Kidney glomerular epithelial cell (primary cell): ENCODE results near the gene QDPR.
"Not testable (repeated sequence)": the region's sequence is repeated elsewhere in the genome, so short reads cannot be mapped to it uniquely, and the experiment has no call there.

ENCODE experiments used
- DNase-seq: peaks from one replicate; lab custom pipeline; 2025; lab: John Stamatoyannopoulos, UW

Gene QDPR

DNA sequence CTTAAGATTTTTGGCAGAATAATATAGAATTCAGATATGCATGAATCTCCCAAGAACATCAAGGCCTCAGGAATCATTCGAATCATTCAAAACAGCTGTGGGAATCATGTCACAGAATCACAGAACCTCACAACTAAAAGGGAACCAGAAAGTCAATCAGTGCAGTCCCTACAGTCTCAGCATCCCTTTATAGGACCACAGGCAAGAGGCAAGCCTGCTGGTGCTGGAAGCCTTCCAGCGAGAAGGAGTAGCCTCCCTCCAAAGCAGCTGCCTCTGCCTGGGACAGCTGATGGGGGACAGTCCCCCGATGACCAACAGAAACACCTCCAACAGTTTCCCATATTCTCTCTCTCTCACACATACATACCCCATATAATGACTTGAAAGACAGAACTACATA is 20.7 kb downstream of the QDPR start:
- no peak for DNase-seq

DNA sequence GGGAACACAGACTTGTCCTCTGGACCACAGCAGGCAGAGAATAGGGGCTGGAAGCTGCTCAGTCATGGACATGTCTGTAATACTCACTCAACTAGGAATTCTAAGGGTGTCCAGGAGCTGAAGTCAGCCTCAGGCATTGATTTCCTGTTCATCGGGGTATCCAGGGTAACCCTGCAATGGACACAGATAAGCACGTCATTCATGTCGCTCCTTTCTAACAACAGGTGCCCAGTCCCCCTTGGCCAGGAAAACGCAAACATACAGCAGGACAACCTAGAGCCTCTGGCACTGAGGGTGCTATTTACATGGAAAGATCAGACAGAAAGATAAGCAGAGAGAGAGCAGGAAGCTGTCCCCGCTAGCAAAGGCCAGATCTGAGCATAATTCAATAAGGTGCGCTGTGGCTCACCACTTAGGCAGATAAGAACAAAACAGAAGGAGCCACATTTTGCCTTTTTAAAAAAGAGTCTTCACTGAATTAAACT is 21.3 kb downstream of the QDPR start:
- no peak for DNase-seq

DNA sequence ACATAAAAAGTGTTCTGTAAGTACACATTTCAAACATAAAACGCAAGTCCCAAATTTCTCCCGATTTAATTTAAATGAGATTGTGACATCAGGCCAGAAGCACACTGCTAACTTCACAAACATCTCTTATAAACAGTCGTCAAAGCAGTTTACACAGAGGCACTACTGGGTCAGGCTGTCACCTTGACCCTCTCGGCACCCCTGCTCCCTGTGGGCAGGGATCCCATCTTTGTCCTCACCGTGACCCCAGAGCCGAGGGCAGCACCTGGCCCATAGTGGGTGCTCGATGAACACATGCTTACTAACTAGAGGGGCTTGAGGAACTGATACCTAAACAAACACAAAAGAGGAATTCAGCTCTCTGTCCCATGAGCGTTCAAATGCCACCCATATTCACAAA is 22.2 kb downstream of the QDPR start:
- DNase-seq: no peak

DNA sequence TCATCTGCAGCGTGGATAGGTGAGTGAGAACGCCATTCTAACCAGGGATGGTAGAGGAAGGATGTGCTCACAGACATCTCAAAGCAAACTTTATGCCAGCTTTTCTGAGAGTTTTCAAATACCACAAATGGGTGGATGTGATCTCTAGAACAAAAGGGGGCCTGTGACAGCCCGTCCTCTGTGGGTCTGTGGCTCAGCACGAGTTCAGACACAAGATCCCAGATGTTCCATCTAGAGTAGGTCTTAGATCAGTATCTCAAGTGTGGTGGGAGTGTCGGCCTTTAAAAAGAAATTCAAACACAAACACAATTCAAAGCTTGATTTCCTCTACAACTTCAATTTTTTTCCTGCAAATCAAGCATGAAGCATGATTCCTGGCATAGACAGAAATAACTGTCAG is 22.8 kb downstream of the QDPR start:
- DNase-seq: no peak

DNA sequence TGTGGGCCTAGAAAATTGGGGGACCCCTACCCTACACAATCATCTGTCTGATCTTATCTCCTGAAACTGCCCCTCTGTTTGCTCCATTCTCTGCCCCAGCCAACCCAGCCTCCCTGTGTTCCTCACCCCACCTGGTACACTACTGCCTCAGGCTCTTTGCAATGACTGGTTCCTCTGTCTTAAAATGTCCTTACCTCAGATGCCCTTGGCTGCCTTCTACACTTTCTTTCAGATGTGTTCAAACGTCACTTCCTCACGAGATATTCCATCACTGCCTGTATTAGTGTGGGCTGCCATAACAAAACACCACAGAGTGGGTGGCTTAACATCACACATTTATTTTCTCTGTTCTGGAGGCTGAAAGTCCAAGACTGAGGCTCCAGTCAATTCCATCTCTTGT is 29.2 kb downstream of the QDPR start:
- no peak for DNase-seq

DNA sequence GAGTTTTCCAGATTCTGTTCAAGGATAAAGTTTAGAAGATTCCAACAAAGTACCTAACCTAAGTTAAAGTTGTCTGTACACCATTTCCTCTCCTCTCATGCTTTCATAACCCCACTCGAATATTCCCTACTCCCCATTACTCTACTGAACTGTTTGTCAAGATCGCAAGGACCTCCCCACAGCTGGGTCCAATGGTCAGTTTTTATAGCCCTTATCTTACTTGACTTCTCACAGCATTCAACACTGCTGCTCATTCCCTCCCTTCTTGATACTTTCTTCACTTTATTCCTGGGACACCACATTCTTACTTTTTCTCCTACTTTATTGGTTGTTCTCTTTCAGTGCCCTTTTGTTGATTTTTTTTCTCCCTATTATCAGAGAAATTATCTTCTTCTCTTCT is 30.9 kb downstream of the QDPR start:
- DNase-seq: no peak

DNA sequence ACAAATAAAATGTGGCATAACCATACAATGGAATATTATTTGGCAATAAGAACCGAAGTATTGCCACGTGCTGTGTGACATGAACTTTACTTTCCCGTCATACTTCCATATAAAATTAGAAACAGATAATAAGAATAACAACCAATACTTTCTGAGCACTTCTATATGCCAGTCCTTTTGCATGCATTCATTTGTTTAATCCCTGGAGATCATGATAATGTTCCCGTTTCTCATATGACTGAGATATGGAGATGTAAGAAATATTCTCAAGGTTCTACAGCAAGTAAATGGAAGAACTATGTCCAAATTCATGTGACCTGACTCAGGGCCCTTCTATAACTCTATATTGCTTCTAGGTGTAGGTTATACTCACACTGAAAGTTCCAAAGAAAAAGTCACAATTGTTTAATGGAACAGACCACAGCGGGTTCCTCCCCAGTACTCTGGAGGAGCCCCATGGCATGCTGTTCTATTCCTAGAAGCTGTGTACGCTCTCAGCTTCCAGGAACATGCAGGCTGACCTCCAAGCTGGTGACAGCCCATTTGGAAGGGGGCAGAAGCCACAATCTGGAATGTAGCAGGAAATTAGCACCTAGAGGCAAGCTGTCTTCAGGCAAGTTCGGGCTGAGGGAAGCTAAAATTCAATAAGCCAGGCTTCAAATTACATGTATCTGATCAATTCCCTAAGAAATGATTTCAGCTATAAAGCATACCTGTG is 31.5 kb downstream of the QDPR start:
- no peak for DNase-seq

DNA sequence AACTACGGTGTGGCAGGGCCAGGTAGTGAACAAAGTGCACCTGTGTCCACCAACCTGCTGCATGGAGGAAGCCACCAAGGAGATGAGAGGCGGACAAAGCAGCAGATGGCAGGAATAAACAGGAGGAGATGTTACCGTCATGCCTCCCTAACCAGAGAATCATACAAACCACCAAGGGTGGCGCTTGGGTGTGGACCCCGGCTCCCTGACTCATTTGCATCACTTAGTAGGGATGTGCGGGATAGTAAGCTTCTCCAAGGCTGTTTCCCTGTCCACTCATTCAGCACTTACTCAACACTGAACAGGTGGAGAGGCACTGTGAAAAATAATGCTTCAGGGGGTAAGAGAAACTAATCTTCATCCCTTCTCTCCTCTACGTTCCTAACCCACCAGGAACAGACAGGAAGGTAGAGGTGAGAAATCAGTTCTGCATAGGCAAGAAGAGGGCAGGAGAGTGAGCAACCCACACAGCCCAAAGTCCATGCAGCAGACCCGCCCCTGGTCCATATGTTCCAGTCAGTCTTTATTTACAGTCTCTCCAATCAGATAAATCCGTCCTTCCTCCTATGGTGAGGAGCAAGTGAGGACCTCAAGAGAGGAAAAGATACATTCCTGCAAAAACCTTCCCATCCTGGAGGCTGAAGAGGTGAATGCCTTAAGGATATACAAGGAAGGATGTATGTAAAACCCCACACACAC is 34.0 kb downstream of the QDPR start:
- no peak for DNase-seq

DNA sequence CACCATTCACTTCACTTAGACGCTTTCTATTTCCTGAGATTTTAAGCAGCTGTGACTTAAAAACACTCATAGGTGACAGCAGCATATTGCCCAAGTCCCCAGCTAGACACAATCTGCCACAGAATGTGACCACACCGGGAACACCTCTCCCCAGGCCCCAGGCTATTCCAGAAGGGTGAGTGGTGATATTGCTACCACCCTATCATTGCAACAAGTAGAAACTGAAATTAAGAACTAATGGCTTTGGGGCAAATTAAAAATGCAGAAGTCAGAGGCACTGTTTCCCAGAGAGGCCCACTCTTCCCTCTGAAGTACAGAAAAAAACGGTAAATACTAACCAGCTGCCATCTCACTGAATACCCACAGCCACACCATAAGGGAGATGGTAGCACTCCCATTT is 35.0 kb downstream of the QDPR start:
- no peak for DNase-seq

DNA sequence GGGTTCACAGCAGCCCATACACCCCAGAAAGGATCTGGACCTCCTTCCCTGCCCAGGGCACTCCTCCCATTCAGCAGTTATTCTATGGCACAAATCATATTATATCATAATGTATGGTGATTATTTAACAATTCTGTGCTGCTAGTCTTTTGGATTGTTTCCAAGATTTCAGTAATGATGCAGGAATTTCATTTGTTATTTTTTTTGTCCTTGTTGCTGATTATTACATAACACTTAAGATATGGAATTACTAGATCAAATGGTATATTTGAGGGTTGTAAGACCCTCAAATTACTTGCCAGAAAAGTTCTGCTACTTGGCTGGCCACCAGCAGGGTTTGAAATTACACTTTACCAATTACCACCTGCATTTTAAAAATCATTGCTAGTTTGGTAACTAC is 36.4 kb downstream of the QDPR start:
- DNase-seq: no peak

DNA sequence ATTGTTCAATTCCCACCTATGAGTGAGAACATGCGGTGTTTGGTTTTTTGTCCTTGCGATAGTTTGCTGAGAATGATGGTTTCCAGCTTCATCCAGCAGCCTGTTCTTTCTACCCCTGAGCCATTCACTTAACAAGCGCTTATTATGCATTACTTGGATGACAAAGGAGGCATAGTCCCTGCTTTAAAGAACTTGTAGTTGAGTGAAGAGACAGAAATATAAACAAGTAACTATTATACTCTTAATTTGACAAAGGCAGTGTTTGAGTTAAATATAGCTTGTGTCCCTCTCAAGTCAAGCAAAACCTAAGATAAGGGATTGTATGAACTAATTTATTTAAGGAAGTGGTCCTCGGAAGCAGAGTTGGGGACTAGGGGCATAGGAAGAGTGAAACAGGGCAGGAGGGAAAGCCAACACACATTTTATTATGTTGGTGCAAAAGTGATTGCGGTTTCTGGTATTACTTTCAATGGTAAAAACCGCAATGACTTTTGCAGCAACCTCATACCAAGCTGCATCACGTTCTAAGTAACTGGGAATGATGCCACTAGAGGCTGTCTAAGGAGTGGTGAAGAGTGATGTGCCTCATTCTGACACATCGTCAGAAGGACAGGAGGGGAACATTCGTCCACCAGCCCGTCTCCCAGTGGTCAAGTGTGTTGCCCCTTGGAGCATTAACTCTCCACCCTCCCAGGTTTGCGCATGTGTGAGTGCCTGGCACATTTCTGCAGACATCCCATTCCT is 41.8 kb downstream of the QDPR start:
- no peak for DNase-seq

DNA sequence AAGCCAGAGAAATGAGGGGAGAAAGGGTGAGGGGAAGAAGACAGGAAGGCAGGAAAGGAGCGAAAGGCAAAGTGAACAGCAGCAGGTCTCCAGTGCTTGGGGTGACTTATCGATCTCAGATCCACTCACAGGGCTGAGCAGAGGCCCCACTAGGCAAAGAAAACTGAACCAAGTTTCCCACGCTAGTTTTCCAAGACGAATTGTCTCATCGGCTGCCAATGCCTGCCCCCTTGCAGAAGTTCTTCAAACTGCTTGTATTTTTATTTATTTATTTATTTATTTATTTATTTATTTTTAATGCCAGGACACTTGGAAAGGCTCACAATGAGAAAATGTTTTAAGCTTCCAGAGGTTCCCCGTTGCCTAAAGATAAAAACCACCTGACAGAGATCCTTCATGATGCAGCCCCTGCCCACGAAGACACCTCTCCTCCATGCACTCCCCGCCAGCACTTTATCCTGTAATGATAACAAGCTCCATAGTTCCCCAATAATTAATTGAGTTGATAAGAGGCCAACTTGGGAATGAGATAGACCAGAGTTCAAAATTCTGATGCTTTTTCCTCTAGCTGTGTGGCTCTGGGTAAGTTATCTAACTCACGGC is 43.2 kb downstream of the QDPR start:
- no peak for DNase-seq

DNA sequence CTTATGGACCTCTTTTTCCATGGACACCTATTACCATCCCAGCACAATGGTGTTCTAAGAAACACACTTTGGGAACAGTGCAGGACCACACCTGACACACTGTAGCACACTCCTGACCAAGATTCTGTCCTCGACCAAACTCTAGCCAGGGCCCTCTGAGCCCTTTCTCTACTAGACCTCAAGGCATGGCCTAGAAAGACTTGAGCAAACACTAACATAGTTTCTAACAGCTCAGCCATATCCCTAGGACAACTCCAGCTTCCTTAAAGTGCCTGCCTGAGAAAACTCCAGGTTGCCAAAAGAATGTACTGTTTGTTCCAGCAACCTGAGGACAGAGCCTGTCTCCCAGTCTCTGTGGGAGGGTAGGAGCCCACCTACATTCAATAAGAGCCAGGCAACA is 48.3 kb downstream of the QDPR start:
- DNase-seq: no peak

DNA sequence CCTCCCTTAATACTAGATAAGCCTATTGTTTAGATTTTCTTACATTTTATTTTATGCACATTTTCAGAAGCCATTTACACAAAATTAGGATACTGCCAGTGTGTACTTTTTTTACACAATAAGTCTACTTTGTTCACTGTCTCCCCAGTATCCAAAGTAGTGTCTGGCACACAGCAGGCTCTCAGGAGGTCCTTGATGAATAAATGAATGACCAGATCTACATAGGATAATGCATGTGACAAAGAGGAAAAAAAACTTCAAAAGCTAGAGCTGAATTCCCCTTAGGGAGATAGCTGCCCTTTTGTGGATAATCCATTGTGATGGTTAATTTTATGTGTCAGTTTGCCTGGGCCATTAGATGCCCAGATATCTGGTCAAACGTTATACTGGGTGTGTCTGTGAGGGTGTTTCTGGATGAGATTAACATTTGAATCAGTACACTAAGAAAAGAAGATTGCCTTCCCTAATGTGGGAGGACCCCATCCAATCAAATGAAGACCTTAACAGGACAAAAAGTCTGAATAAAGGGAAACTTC is 61.6 kb downstream of the QDPR start:
- no peak for DNase-seq

DNA sequence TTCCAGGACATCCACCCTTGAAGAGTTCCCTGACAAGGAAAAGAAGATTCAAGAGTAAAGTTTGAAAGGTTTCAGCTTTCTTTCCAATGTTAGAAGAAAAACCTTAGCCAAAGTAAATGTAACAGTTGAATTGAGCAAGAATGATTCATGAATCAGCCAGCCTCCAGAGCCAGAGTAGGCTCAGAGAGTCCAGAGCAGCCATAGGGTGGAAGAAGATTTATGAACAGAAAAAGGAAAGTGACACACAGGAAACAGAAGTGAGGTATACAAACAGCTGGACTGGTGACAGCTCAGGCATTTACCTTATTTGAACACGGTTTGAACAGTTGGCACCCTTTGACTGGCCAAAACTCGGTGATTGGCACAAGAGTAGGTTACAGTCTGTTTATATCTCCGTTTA is 63.2 kb downstream of the QDPR start:
- DNase-seq: peak; percentile 48

DNA sequence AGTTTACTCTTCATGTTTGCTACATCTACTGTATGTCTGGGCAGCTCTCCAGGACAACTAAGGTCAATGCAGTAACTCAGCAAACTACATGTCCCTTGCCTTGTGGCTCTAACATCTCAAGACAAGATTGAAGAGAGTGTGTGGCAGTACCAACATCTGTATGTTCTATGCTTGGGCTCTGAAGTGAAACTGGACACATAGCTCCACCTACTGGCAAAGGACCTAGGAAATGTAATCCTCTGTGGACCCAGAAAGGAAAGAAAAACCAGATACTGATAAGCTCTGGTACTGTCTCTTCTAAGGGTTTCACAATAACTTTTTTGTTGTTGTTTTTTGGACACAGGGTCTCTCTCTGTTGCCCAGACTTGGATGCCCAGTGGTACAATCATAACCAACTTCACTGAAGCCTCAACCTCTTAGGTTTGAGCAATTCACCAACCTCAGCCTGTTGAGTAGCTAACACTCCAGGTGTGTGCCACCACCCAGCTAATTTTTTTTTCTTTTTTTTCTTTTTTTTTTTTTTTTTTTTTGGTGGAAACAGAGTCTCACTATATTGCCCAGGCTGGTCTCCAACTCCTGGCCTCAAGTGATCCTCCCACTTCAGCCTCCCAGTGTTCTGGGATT is 64.1 kb downstream of the QDPR start:
- DNase-seq: peak; percentile 64

DNA sequence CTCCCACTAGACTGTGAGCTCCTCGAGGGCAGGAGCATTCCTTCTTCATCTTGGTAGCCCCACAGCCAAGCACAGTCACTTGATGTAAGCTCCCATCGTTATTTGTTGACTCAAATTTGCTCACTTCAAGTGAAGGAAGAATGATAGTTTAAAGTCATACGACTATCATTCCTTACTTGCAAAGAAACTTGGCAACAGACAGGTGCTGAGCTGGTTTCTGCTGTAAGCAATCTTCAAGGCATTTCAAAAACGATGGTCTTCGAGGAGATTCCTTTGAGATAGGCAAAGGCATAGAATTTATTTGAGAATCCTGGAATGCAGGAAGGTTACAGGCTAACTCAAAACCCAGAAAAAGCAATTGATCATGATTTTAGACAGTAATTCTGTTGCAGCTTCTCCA is 64.8 kb downstream of the QDPR start:
- DNase-seq: no peak

DNA sequence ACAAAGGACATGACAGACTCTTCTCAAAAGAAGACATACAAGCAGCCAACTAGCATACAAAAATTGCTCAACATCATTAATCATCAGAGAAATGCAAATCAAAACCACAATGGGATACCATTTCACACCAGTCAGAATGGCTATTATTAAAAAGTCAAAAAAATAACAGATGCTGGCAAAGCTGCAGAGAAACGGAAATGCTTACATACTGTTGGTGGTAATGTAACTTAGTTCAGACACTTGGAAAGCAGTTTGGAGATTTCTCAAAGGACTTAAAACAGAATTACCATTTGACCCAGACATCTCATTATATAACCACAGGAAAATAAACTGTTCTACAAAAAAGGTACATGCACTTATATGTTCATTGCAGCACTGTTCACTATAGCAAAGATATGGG is 69.4 kb downstream of the QDPR start:
- not testable (repeated sequence) for DNase-seq

DNA sequence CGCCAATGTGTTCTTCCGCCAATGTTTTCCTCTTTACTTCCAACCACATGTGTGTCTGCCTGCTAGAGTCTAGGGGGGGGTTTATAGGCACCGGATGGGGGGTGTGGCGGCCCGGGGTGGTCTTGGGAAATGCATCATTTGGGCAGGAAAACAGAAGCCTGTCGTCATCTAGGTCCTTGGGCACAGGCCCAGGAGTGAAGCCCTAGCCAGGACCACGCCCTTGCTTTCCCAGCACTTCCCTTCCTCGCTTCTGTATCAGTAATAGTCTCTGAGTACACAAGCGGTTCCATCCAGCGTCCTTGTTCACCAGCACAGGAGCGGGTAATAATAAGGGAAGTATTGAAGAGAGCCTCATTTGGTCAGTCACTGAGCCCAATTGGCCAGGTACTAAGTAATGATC is 74.5 kb downstream of the QDPR start:
- no peak for DNase-seq

DNA sequence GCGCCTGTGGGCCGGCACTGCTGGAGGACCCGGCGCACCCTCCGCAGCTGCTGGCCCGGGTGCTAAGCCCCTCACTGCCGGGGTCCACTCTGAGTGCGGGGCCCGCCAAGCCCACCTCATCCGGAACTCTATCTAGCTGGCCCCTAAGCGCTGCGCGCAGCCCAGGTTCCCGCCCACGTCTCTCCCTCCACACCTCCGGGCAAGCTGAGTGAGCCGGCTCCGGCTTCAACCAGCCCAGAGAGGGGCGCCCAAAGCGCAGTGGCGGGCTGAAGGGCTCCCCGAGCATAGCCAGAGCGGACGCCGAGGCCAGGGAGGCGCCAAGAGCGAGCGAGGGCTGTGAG is 75.2 kb downstream of the QDPR start:
- DNase-seq: no peak
